Peyer's patch (tissue), 4 donors: ENCODE measurements around the gene NUP50.

ENCODE experiments used
- CTCF ChIP-seq, 6 experiments: fragments of 450-650 bp in 4 of 6; fragments of 200-600 bp in 2 of 6; sonication (generic) in 1 of 6; IDR thresholded peaks; one replicate each; pipeline ENCODE4 v1.5.1; 2017 to 2019; ENCODE audit warnings: antibody characterized with exemption in 6 of 6, mild to moderate bottlenecking in 3 of 6, moderate library complexity in 1 of 6
- POLR2A ChIP-seq, 2 donors: fragments of 450-650 bp; IDR thresholded peaks; one replicate each; pipeline ENCODE4 v1.5.1; 2017; ENCODE audit warnings: antibody characterized with exemption in 2 of 2, mild to moderate bottlenecking in 2 of 2, moderate library complexity in 2 of 2

GRCh38 chr22:45142376-45142775 is 21.3 kb upstream of the NUP50 start:
- no peak for TF ChIP-seq CTCF (IDR thresholded peaks at IDR 0.05)
- TF ChIP-seq POLR2A (IDR thresholded peaks at IDR 0.05): no peak
